ENCODE results near the gene OR6Y1.

Gene OR6Y1

GRCh38 chr1:158554352-158554751 is at the start of gene OR6Y1:
Gene OR6Y1, minus strand, starts transcription at chr1:158554405. Its CDS starts 6,300 bp downstream, at chr1:158548105.
- no peak for DNase-seq (ENCODE audit: low read depth in 2 of 3, low spot score in 1 of 3)

GRCh38 chr1:158600735-158601134 is 46.5 kb upstream of the OR6Y1 start:
- DNase-seq (ENCODE audit: low read depth in 2 of 3, low spot score in 1 of 3) = no peak

GRCh38 chr1:158586942-158587341 is 32.7 kb upstream of the OR6Y1 start:
- DNase-seq (ENCODE audit: low read depth in 2 of 3, low spot score in 1 of 3) = no peak

GRCh38 chr1:158583962-158584361 is 29.8 kb upstream of the OR6Y1 start:
- DNase-seq (ENCODE audit: low read depth in 2 of 3, low spot score in 1 of 3) = no peak

GRCh38 chr1:158579733-158580132 is 25.5 kb upstream of the OR6Y1 start, which contains the start of gene OR10X1:
Gene OR10X1, minus strand, starts transcription at chr1:158579899. Its CDS starts 0 bp downstream, at chr1:158579899.
- no peak for DNase-seq (ENCODE audit: low read depth in 2 of 3, low spot score in 1 of 3)

GRCh38 chr1:158577561-158577960 is 23.4 kb upstream of the OR6Y1 start:
- DNase-seq (ENCODE audit: low read depth in 2 of 3, low spot score in 1 of 3) = no peak

- no peak for DNase-seq (ENCODE audit: low read depth in 2 of 3, low spot score in 1 of 3)
These were observed 18.0 kb upstream of the OR6Y1 start for GRCh38 chr1:158572226-158572625.

GRCh38 chr1:158570480-158570879 is 16.3 kb upstream of the OR6Y1 start, which contains the start of gene OR6P1:
Gene OR6P1, minus strand, starts transcription at chr1:158570580. Its CDS starts 6,976 bp downstream, at chr1:158563604.
- DNase-seq (ENCODE audit: low read depth in 2 of 3, low spot score in 1 of 3) = no peak

- no peak for DNase-seq (ENCODE audit: low read depth in 2 of 3, low spot score in 1 of 3)
These were observed 10.4 kb upstream of the OR6Y1 start for GRCh38 chr1:158564608-158565007.

- no peak for DNase-seq (ENCODE audit: low read depth in 2 of 3, low spot score in 1 of 3)
These were observed 9.6 kb upstream of the OR6Y1 start for GRCh38 chr1:158563853-158564252.

GRCh38 chr1:158559696-158560095 is 5.5 kb upstream of the OR6Y1 start:
- no peak for DNase-seq (ENCODE audit: low read depth in 2 of 3, low spot score in 1 of 3)

- no peak for DNase-seq (ENCODE audit: low read depth in 2 of 3, low spot score in 1 of 3)
These were observed 1.9 kb downstream of the OR6Y1 start for GRCh38 chr1:158552296-158552695.

GRCh38 chr1:158547533-158547932 is 6.7 kb downstream of the OR6Y1 start:
- no peak for DNase-seq (ENCODE audit: low read depth in 2 of 3, low spot score in 1 of 3)

GRCh38 chr1:158537609-158538008 is 16.6 kb downstream of the OR6Y1 start:
- no peak for DNase-seq (ENCODE audit: low read depth in 2 of 3, low spot score in 1 of 3)

- DNase-seq (ENCODE audit: low read depth in 2 of 3, low spot score in 1 of 3) = no peak
These were observed 19.7 kb downstream of the OR6Y1 start for GRCh38 chr1:158534496-158534895.

- no peak for DNase-seq (ENCODE audit: low read depth in 2 of 3, low spot score in 1 of 3)
These were observed 26.9 kb downstream of the OR6Y1 start for GRCh38 chr1:158527190-158527815.

- no peak for DNase-seq (ENCODE audit: low read depth in 2 of 3, low spot score in 1 of 3)
These were observed 32.5 kb downstream of the OR6Y1 start for GRCh38 chr1:158521666-158522058.

- DNase-seq (ENCODE audit: low read depth in 2 of 3, low spot score in 1 of 3) = no peak
These were observed 33.1 kb downstream of the OR6Y1 start for GRCh38 chr1:158520955-158521665.

- DNase-seq (ENCODE audit: low read depth in 2 of 3, low spot score in 1 of 3) = no peak
These were observed 34.2 kb downstream of the OR6Y1 start for GRCh38 chr1:158520021-158520420.

- DNase-seq (ENCODE audit: low read depth in 2 of 3, low spot score in 1 of 3) = no peak
These were observed 37.2 kb downstream of the OR6Y1 start for GRCh38 chr1:158516966-158517365.

GRCh38 chr1:158509471-158510156 is 44.6 kb downstream of the OR6Y1 start:
- DNase-seq (ENCODE audit: low read depth in 2 of 3, low spot score in 1 of 3) = no peak

- DNase-seq (ENCODE audit: low read depth in 2 of 3, low spot score in 1 of 3) = no peak
These were observed 46.7 kb downstream of the OR6Y1 start for GRCh38 chr1:158507511-158507910.
